DND-41 (cell line): ENCODE measurements around the gene DLGAP1.

Source experiments
- ATAC-seq: fragments of 200-7000 bp; cut with Tn5 transposase; 3 replicates; pipeline ENCODE4 v1.9.1; 2021; ENCODE audit warnings: low read depth; ENCODE audit not compliant: insufficient read depth
- DNase-seq: peaks from one replicate; pipeline ENCODE4 v3.0.0-alpha.2; 2020
- H2AFZ ChIP-seq: 2 replicates; pipeline ENCODE4 v1.6.0; 2012; ENCODE audit warnings: low read depth, low read length
- H3K27ac ChIP-seq: 2 replicates; pipeline ENCODE4 v1.5.1; 2012; ENCODE audit warnings: low read length, inconsistent platforms
- H3K27me3 ChIP-seq: fragments of 200-600 bp; sonication (generic); 2 replicates; pipeline ENCODE4 v1.6.0; 2012; ENCODE audit warnings: low read length, mild to moderate bottlenecking, inconsistent platforms; ENCODE audit not compliant: insufficient read depth, poor library complexity
- H3K36me3 ChIP-seq: 2 replicates; pipeline ENCODE4 v1.5.1; 2012; ENCODE audit warnings: low read length, inconsistent platforms; ENCODE audit not compliant: insufficient read depth
- H3K4me1 ChIP-seq: 2 replicates; pipeline ENCODE4 v1.5.1; 2012; ENCODE audit warnings: mild to moderate bottlenecking, low read length; ENCODE audit not compliant: insufficient read depth
- H3K4me2 ChIP-seq: 2 replicates; pipeline ENCODE4 v1.6.0; 2012; ENCODE audit warnings: mild to moderate bottlenecking, moderate library complexity, low read length, inconsistent platforms; ENCODE audit not compliant: insufficient read depth
- H3K4me3 ChIP-seq, 2 experiments: fragments of 200-600 bp in 1 of 2; shearing (Covaris generic) in 1 of 2; 2 replicates each; pipeline ENCODE4 v1.5.1; 2012 to 2016; ENCODE audit warnings: inconsistent platforms in 2 of 2, low read length in 2 of 2, mild to moderate bottlenecking in 2 of 2, low read depth in 1 of 2, moderate library complexity in 1 of 2
- H3K79me2 ChIP-seq: 2 replicates; pipeline ENCODE4 v1.6.0; 2012; ENCODE audit warnings: low read length, inconsistent platforms; ENCODE audit not compliant: insufficient read depth
- H3K9ac ChIP-seq: 2 replicates; pipeline ENCODE4 v1.6.0; 2012; ENCODE audit warnings: low read depth, mild to moderate bottlenecking, inconsistent platforms, low read length, moderate library complexity
- H3K9me3 ChIP-seq: 2 replicates; pipeline ENCODE4 v1.5.1; 2012; ENCODE audit warnings: low read length, moderate library complexity, mild to moderate bottlenecking, inconsistent platforms; ENCODE audit not compliant: insufficient read depth, severe bottlenecking
- H4K20me1 ChIP-seq: 2 replicates; pipeline ENCODE4 v1.6.0; 2012; ENCODE audit warnings: low read length; ENCODE audit not compliant: insufficient read depth
- CTCF ChIP-seq: IDR thresholded peaks from 2 replicates; pipeline ENCODE4 v1.5.1; 2012; ENCODE audit warnings: borderline replicate concordance, low read length, moderate library complexity, mild to moderate bottlenecking; ENCODE audit not compliant: poor library complexity, severe bottlenecking; ENCODE audit errors: extremely low read depth
- EZH2 ChIP-seq: IDR thresholded peaks from 3 replicates; pipeline ENCODE4 v1.6.1; 2012; ENCODE audit warnings: borderline replicate concordance, low read depth, mild to moderate bottlenecking, moderate library complexity, low read length, inconsistent platforms; ENCODE audit not compliant: severe bottlenecking

DLGAP1 gene

DNA sequence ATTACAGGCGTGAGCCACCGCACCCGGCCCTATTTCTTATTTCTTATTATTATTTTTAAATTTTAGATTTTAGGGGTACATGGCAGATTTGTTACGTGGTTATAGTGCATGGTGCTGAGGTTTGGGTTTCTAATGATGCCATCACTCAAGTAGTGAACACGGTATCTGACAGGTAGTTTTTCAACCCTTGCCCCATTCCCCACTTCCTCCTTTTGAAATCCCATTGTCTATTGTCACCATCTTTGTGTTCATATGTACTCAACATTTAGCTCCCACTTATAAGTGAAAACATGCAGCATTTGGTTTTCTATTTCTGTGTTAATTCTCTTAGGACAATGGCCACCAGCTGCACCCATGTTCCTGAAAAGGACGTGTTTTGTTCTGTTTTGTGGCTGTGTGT lies 965.6 kb downstream of the DLGAP1 start:
- TF ChIP-seq CTCF: no peak
- no peak for TF ChIP-seq EZH2
- H3K36me3 ChIP-seq: no peaks in the 10 kb centered on the region
- peaks cover 7% of the 10 kb centered on the region for H3K27me3 ChIP-seq
- H3K79me2 ChIP-seq: no peaks in the 10 kb centered on the region
- DNase-seq (no peak), ATAC-seq (no peak)
- no peaks in the 10 kb centered on the region for H3K4me1 ChIP-seq
- no peak overlapping the region for H2AFZ ChIP-seq
- no peak overlapping the region for H3K4me2 ChIP-seq
- no peak overlapping the region for H3K9ac ChIP-seq
- no peak overlapping the region for H3K4me3 ChIP-seq
- no peak overlapping the region for H3K27ac ChIP-seq
- no peaks in the 10 kb centered on the region for H3K9me3 ChIP-seq
- H4K20me1 ChIP-seq: no peaks in the 10 kb centered on the region

DNA sequence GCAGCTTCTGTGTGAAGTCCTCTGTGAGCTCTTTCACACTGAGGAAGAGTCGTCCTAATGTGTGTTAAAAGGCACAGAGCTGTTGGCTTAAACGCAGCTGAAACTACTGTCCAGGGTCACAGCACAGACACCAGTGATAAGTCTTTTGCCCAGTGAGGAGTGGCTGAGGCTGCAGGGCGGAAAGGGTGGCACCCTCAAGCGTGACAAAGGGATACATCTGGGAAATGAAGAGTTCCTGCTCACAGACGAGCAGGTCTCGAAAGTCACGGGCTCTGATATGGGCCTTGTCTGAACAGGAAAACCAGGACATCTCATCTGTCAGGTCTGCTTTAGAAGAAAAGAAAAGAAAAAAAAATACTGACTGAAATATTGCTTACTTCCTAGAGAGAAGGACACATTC lies 968.6 kb downstream of the DLGAP1 start:
- no peak for ATAC-seq
- Histone ChIP-seq H3K27ac (no peak overlapping the region), H3K27me3 (peaks cover 4% of the 10 kb centered on the region), H3K4me3 (no peak overlapping the region), H3K9ac (no peak overlapping the region), H4K20me1 (no peaks in the 10 kb centered on the region), H2AFZ (no peak overlapping the region), H3K9me3 (no peaks in the 10 kb centered on the region), H3K79me2 (no peaks in the 10 kb centered on the region), H3K4me2 (no peak overlapping the region), H3K36me3 (no peaks in the 10 kb centered on the region), H3K4me1 (no peaks in the 10 kb centered on the region)
- no peak for DNase-seq
- TF ChIP-seq EZH2 (no peak), CTCF (no peak)

DNA sequence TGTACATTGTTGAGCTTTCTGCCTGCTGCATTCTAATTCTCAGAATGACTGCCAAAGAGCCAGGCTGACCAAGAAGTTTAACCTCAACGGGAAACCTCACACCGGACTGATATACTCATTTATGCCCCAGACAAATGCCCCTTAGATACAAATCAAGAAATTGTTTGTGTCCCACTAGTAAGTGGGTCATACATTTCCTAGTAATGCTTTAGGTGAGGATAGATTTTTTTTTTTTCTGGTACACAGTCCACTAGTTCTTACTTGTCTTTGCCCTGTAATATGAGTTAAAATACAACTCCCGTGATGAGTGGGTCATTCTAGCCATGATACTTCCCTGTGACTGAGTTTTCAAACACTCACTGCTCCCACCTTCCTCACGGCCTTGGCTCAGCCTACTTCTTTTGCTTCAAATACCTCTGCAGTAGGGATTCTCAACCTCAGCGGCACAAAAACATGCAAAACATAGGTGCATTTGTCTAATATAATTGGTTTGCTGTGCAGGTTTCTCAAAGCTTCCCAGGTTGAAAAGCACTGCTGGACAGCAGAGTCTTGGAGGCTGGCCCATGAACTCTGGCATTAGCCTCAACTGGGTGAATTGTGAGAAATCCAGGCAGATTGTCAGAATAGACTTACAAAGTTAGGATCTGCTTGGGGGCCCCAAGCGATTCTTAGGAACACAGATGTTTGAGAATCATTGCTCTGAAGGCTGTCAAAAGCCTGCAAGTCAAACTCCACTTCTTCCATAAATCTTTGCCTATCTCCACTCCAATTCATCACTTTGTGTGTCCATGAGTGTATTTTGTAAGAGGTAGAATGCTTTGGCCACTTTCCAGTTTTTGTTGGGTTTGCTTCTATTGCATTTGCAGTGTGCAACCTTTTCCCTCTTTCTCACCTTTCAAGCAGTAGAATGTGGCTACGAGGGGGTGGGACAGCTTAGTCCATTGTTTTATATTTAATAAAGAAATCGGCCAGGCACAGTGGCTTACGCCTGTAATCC lies 969.7 kb downstream of the DLGAP1 start:
- ATAC-seq (no peak), DNase-seq (no peak)
- Histone ChIP-seq H3K4me3 (no peak overlapping the region), H3K27ac (no peak overlapping the region), H3K27me3 (peaks cover 7% of the 10 kb centered on the region), H4K20me1 (no peaks in the 10 kb centered on the region), H3K79me2 (no peaks in the 10 kb centered on the region), H3K4me1 (no peaks in the 10 kb centered on the region), H3K36me3 (no peaks in the 10 kb centered on the region), H3K9me3 (no peaks in the 10 kb centered on the region), H3K4me2 (no peak overlapping the region), H3K9ac (no peak overlapping the region), H2AFZ (no peak overlapping the region)
- TF ChIP-seq EZH2 (no peak), CTCF (no peak)
